Measurements from ENCODE around the gene TAPT1.

GRCh38 chr4:16155528-16156169 is 70.6 kb downstream of the TAPT1 start:
- TF ChIP-seq CTCF (IDR thresholded peaks at IDR 0.05) (no peak), ZFX (IDR thresholded peaks at IDR 0.05; ENCODE audit: borderline replicate concordance) (no peak)
